Suppressor macrophage (primary cell): ENCODE measurements around the gene ZNF283.

Experiments used
- DNase-seq, 4 experiments: peaks; one replicate each; pipeline ENCODE4 v3.0.0-alpha.2; 2020 to 2022
- total RNA-seq, 17 experiments: gene quantifications; one replicate each; lab custom pipeline; 2026; ENCODE audit warnings: mixed read lengths in 6 of 17, inconsistent platforms in 3 of 17; lab: John Stamatoyannopoulos, UW

The ZNF283 gene
- 1.5 to 12.6 (median 6.6) reads per million in 17 experiments for total RNA-seq

- peak; percentile 87 to 91 (median 90) for DNase-seq
Measured at GRCh38 chr19:43826787-43827754, at the start of gene ZNF283. ZNF283 (plus strand) TSS chr19:43827321; CDS start chr19:43833505, 6,184 bp downstream.

- no peak for DNase-seq
Measured at GRCh38 chr19:43778651-43779050, 48.5 kb upstream of the ZNF283 start.

DNA sequence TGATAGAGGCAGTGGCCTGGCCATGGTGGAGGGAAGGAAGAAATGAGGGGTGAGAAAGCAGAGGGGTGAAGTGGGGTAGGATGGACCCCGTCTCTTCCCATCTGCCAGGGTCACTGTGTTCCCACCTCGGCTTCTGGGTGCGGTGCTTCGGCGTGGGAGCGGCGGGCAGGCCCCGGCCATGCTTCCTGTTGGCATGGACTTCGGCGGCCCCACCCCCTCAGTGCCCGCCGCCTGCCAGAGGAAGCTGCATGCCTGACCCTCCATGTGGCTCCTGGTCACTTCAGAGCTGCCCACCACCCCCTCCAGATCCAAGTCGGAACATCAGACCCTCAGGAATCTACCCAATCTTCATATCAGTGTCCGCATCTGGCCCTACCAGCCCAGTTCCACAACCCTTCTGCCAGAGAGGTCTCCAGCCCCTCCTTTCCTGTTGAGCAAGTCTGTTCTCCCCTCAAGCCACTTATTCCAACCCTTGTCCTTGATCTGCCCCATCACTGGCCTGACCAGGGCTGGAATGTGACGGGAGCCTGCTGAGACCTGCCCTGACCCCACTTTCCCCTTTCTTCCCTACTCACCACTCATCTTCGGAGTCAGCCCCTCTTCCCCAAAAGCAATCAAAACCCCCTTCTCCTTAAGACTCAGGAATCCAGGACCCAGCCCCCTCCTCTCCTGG lies 47.8 kb upstream of the ZNF283 start:
- peak; percentile 44 to 79 (median 68) for DNase-seq

GRCh38 chr19:43779820-43780219 lies 47.3 kb upstream of the ZNF283 start:
- DNase-seq = peak in 3 of 4 experiments; percentile 43 to 63 (median 49)

DNA sequence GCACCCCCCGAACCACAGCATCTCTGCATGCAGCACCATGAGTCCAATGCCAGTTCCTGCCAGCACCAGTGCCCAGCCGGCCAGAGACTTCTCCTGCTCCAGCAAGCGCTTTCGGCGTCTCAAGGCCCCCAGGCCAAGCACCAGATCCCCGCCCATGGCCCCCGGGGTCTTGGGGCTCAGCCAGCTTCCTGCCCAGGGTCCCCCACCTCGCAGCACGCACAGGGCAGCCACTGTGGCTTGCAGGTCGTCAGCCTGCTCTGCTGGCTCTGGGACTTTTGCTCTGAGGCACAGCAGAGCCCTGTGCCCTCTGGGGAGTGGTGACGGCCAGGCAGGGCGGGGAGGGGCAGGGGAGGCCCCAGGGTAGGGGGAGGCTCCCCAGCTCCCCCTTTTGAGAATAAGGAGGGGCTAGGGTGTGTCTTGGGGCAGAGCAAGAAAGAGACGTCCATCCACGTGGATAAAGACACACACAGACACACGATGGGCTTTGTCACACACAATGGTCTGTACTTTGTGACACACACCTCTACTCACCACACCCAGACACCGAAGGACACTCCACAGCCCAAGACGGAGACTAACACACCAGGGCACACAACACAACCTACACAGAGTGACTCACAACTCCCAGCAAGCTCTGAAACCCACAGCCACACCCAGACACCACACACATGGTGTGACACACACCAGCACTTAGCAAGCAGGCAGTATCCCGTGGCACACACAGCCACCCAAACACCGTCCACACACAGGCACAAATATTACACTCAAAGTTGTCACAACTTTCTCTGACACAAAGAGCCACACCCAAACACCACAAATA lies 46.2 kb upstream of the ZNF283 start, which contains the start of gene KCNN4:
TSS of gene KCNN4 (minus strand) at position 268 of the 820 bp plus-strand sequence. CDS start at position 156, 112 bp downstream.
- DNase-seq = peak; percentile 67 to 82 (median 78)

GRCh38 chr19:43781630-43782310 lies 45.4 kb upstream of the ZNF283 start:
- DNase-seq = no peak

- DNase-seq = no peak
Measured at GRCh38 chr19:43782311-43782660, 44.8 kb upstream of the ZNF283 start.

DNA sequence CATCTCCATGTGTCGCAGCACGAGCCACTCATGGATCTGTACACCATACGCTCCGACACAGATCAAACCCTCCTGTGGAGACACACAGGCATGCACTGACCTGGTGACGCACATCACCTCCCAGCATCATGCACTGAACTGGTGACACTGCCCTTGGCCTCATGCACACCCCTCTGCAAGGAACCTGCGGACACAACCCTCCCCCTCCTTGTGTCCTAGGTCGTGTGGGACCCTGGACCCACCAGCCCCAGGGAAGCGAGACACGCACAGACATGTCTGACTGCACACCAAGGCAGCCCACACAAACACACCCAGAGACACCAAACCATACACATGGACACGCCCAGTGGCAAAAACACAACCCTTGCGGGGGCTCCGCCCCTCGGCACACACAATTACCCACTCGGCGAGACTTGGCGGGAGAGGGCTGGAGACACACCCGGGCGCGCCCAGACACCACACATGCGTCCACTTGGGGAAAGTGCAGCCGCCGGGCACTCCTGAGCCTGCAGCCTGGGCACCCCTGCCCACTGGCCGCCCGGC lies 44.4 kb upstream of the ZNF283 start:
- DNase-seq = no peak

DNA sequence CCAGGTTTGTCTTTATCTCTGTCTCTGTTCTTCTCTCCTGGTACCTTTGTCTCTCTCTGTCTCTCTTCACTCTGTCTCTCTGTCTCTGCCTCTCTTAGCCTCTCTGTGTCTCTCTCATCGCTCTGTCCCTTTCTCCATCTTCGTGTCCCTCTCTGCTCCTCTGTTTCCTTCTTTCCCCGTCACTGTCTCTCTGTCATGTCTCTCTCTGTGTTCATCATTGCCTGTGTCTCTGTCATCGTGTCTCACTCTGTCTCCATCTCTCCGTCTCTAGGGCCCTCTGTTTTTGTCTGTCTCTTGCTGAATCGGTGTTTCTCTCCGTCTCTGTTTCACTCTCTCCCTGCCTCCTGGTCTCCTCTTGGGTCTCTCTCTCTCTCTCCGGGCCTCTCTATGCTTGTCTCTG lies 43.5 kb upstream of the ZNF283 start:
- DNase-seq = no peak

GRCh38 chr19:43784241-43784980 lies 42.7 kb upstream of the ZNF283 start:
- peak; percentile 74 to 85 (median 82) for DNase-seq

GRCh38 chr19:43784981-43785808 lies 41.9 kb upstream of the ZNF283 start:
- DNase-seq = peak; percentile 88 to 92 (median 90)

DNA sequence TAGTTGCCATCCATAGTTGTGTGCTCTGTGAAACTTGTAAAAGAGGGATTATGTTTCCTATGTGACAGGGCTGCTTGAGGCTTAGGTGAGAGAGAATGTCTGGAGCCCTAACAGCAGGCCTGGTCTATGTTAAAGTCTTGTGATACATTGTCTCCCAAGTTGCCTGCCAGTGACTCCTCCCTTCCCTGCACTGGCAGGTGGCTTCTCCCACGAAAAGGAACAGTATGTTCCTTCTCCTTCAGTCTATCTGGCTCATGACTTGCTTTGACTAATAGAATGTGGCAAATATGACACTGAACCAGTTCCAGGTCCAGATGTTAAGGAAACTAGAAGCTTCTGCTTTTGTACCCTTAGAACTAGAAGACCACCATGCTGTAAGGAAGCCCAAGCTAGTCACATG lies 40.5 kb upstream of the ZNF283 start:
- DNase-seq = no peak

GRCh38 chr19:43789029-43789428 lies 38.1 kb upstream of the ZNF283 start:
- DNase-seq = peak; percentile 78 to 85 (median 82)

GRCh38 chr19:43790587-43790986 lies 36.5 kb upstream of the ZNF283 start:
- no peak for DNase-seq

GRCh38 chr19:43797118-43797517 lies 30.0 kb upstream of the ZNF283 start:
- DNase-seq = no peak

- no peak for DNase-seq
Measured at GRCh38 chr19:43797556-43797955, 29.6 kb upstream of the ZNF283 start.

DNA sequence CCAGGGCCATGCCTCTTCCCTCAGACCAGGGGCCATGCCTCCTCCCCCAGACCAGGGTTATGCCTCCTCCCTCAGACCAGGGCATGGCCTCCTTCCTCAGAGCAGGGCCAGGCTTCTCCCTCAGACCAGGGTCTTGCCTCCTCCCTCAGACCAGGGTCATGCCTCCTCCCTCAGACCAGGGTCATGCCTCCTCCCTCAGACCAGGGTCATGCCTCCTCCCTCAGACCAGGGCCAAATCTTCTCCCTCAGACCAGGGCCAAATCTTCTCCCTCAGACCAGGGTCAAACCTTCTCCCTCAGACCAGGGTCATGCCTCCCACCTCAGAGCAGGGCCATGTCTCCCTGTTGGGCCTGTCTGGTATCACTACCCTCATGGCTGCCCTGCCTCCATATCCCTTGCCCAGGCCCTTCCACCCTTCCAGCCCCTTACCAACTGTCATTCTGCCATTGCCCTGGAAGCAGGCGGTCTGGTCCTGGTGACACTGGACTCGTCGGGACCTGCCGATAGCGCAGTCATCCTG lies 29.0 kb upstream of the ZNF283 start:
- DNase-seq = no peak

DNA sequence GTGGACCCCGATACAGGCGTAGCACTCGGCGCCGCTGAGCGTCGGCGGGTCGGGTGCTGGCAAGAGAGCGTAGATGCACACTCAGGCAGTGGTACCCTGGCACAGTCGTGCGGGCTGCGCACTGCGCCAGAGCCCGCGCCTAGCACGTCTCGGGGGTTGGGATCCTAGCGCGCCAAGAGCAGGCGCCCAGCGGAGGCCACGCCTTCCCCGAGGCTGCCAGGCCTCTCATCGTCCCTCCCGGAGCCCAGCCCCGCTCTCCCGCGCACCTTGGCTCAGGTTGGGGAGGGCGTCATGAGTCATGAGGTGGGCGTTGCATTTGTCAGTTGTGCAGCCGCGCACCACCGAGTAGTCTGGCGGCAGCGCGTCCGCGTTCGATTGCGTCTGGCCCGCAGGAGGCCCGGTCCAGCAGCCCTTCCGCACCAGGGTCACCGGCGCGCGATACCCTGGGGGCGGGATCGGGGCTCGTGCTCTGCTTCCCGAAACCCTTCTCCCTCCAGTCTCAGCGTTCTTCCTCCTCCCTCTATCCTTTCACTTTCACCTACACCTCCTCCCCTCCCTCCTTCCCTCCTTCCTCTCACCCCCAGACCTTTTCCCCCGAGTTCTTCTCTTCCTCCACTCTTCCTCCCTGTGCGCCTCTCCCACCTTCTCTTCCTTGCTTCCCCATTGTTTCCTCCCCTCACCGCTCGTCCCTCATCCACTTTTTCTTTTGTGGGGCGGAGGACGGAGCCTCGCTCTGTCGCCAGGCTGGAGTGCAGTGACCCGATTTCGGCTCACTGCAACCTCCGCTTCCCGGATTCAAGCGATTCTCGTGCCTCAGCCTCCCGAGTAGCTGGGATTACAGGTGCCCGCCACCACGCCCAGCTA lies 28.3 kb upstream of the ZNF283 start:
- peak in 3 of 4 experiments; percentile 36 to 68 (median 45) for DNase-seq
